GM18505 (cell line): ENCODE results near the gene CCDC88B.

Experiments
- ATAC-seq: cut with Tn5 transposase; IDR thresholded peaks from one replicate; pipeline ENCODE4 v1.9.1; 2021; ENCODE audit not compliant: unreplicated experiment
- POLR2A ChIP-seq: IDR thresholded peaks from 4 replicates; pipeline ENCODE4 v1.6.1; 2011; ENCODE audit warnings: borderline replicate concordance; ENCODE audit not compliant: insufficient read depth, insufficient read length; ENCODE audit errors: extremely low read depth

The CCDC88B gene

GRCh38 chr11:64379160-64379559, 39.2 kb downstream of the CCDC88B start:
- TF ChIP-seq POLR2A: no peak
- no peak for ATAC-seq

- ATAC-seq: no peak
- no peak for TF ChIP-seq POLR2A
Observed at GRCh38 chr11:64379817-64380709, 40.1 kb downstream of the CCDC88B start.

DNA sequence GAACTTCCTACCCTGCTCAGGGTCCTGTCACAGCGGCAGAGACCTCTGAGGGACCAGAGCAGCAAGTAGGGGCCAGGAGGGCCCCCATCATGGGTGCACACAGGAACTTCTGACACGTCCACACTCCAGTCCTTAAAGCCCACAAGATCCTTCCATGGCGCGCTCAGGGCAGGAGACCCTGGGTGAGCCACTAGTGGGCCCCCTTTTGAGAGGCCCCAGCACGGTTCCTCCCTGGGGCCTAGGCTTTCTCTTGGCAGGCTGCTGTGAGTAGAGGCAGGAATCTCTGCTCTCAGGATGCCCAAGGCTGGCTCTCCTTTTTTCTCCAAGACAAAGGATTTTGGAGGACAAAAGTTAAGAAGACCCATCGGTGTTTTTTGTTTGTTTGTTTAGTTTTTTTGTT, 41.3 kb downstream of the CCDC88B start:
- TF ChIP-seq POLR2A: no peak
- ATAC-seq: no peak

GRCh38 chr11:64382047-64382446, 42.0 kb downstream of the CCDC88B start:
- ATAC-seq: no peak
- TF ChIP-seq POLR2A: no peak

DNA sequence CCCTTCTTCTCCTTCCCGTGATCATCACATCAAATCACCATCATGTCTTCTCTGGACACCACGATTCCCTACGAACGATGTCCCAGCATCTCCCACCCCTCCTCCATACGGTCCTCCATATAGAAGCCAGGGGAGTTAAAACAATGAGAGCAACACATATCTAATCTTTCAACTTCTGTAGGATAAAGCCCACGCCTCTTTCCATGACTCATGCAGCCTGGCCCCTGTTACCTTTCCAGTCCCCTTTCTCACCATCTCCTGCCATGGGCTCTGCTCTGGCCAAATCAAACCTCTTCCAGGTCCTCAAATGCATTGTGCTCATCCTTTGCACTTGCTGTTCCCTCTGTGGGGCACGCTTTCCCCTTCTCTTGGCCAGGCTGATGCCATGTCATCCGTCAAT, 42.6 kb downstream of the CCDC88B start:
- no peak for TF ChIP-seq POLR2A
- ATAC-seq: no peak

- no peak for TF ChIP-seq POLR2A
- no peak for ATAC-seq
Observed at GRCh38 chr11:64383580-64383979, 43.6 kb downstream of the CCDC88B start.

- no peak for ATAC-seq
- TF ChIP-seq POLR2A: no peak
Observed at GRCh38 chr11:64384028-64384737, 44.2 kb downstream of the CCDC88B start.

GRCh38 chr11:64384981-64385944, 45.3 kb downstream of the CCDC88B start:
- no peak for ATAC-seq
- no peak for TF ChIP-seq POLR2A

GRCh38 chr11:64385945-64386704, 46.1 kb downstream of the CCDC88B start:
- no peak for ATAC-seq
- TF ChIP-seq POLR2A: no peak

DNA sequence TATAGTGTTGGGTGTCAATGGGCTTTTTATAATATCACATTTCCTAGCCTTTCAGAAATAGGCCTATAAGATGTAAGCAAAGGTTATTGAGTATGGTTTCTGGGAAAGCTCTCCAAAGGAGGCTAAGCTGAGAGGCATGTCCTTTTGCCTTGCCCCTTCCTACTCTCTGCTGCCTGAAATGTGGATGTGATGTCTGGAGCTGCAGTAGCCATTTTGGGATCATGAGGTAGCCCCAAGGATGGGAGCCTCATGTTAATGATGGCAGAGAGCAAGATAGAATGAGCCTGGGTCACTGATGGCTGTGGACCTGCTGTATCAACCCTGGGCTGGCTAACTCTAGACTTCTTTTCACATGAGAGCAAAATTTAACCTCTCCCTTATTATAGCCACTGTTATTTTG, 47.9 kb downstream of the CCDC88B start:
- TF ChIP-seq POLR2A: no peak
- ATAC-seq: no peak

DNA sequence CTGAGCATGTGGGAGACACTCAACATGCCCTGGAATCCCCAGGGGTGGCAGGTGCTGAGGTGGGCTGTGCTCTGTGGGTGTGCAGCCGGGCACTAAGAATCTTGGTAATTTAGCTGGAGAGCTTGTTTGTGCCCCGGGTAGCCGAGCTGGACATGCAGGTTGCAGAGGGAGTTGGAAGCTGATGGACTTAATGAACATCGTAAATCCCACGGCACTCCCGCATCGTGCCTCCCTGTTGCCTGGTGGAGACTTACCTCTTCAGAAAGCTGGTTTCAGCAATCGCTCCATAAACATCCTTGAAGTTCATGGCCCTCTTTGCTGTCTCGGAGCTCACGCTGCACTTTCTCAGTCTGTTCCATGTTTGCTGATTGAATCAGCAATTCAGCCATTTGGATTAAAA, 48.9 kb downstream of the CCDC88B start:
- TF ChIP-seq POLR2A: no peak
- ATAC-seq: no peak

- TF ChIP-seq POLR2A: no peak
Observed at GRCh38 chr11:64389851-64390250, 49.8 kb downstream of the CCDC88B start.

More at GRCh38 chr11:64389851-64390250, 49.8 kb downstream of the CCDC88B start:
- ATAC-seq: no peak
